ENCODE results near the gene FADS1. TPM values are rescaled to one million over a fixed set of nuclear protein-coding genes. Genes with fewer than 3 reads are reported as not detected.
A peak's percentile ranks its signal among the peaks of the same experiment; 100 is the strongest.

FADS1 gene
- total RNA-seq, 1 donor from 2014 or later = 85.0 TPM

GRCh38 chr11:61846362-61847020 is 29.7 kb upstream of the FADS1 start:
- DNase-seq = no peak

- no peak for DNase-seq
Observed at GRCh38 chr11:61844909-61845565, 28.2 kb upstream of the FADS1 start.

GRCh38 chr11:61842528-61842820 is 25.7 kb upstream of the FADS1 start:
- DNase-seq = no peak

- no peak for DNase-seq
Observed at GRCh38 chr11:61841636-61842527, 25.1 kb upstream of the FADS1 start.

- no peak for DNase-seq
Observed at GRCh38 chr11:61840371-61840770, 23.6 kb upstream of the FADS1 start.

GRCh38 chr11:61839742-61840141 is 22.9 kb upstream of the FADS1 start:
- DNase-seq = no peak

GRCh38 chr11:61838921-61839320 is 22.1 kb upstream of the FADS1 start:
- DNase-seq = no peak

- DNase-seq = no peak
Observed at GRCh38 chr11:61838501-61838900, 21.7 kb upstream of the FADS1 start.

- DNase-seq = no peak
Observed at GRCh38 chr11:61837411-61838005, 20.7 kb upstream of the FADS1 start.

- DNase-seq = no peak
Observed at GRCh38 chr11:61836193-61836592, 19.4 kb upstream of the FADS1 start.

- DNase-seq = no peak
Observed at GRCh38 chr11:61834278-61835048, 17.7 kb upstream of the FADS1 start.

GRCh38 chr11:61833926-61834277 is 17.1 kb upstream of the FADS1 start:
- DNase-seq = no peak

- DNase-seq = no peak
Observed at GRCh38 chr11:61833471-61833870, 16.7 kb upstream of the FADS1 start.

GRCh38 chr11:61832754-61833153 is 16.0 kb upstream of the FADS1 start:
- no peak for DNase-seq

- no peak for DNase-seq
Observed at GRCh38 chr11:61832207-61832606, 15.4 kb upstream of the FADS1 start.

- no peak for DNase-seq
Observed at GRCh38 chr11:61830237-61831105, 13.7 kb upstream of the FADS1 start.

GRCh38 chr11:61829806-61830205 is 13.0 kb upstream of the FADS1 start:
- DNase-seq = no peak

- no peak for DNase-seq
Observed at GRCh38 chr11:61828629-61829407, 12.0 kb upstream of the FADS1 start.

GRCh38 chr11:61828379-61828628 is 11.5 kb upstream of the FADS1 start:
- no peak for DNase-seq

- DNase-seq = peak; percentile 91
Observed at GRCh38 chr11:61827571-61828378, 11.0 kb upstream of the FADS1 start, which contains the start of gene FADS2. Gene FADS2 (plus strand): TSS chr11:61828300. CDS start chr11:61828391, 91 bp downstream.
